ENCODE measurements around the gene SPACA1. TPM values are rescaled to one million over a fixed set of nuclear protein-coding genes. Genes with fewer than 3 reads are reported as not detected.

SPACA1 gene
- polyA plus RNA-seq, 1 donor from 2014 or later = not detected

DNA sequence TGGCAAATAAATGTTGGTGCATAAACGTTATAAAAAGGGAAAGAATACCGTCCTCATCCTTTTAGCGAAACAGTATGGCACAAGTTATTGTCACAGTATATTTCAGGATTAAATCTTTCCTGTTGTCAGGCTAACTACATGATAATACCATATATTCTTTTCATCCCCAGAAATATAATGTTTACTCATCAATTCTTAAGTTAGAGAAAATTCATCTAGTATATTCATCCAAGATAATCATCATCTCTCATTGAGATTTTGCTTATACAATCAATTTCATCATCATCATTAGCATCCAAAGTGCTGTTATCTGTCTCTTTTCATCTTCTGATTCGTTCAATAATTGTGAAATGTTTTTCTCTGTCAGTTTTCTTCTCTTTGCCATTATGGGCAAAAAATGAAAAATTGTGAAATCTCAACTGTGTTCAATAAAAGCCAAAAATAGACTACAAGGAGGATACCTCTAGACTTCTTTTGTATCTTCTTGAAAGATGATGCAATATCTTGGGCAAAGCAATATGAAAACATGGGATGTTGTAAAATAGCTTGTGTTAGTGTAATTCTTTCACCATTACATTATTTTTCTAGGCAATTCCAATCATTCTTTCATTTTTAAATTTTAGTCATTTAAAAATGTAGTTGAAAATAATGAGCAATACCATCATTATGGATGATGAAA, 2.6 kb downstream of the SPACA1 start:
- H3K4me3 Mint-ChIP-seq = no peak overlapping the region
- no peak overlapping the region for H3K27ac Mint-ChIP-seq
- H3K9me3 Mint-ChIP-seq = peaks cover 0 to 7% (median 0%) of the 10 kb centered on the region in 3 donors
- peaks cover 2% of the 10 kb centered on the region for H3K36me3 Mint-ChIP-seq
- no peaks in the 10 kb centered on the region for H3K27me3 Mint-ChIP-seq
- peaks cover 0 to 1% (median 0%) of the 10 kb centered on the region in 3 donors for H3K4me1 Mint-ChIP-seq

DNA sequence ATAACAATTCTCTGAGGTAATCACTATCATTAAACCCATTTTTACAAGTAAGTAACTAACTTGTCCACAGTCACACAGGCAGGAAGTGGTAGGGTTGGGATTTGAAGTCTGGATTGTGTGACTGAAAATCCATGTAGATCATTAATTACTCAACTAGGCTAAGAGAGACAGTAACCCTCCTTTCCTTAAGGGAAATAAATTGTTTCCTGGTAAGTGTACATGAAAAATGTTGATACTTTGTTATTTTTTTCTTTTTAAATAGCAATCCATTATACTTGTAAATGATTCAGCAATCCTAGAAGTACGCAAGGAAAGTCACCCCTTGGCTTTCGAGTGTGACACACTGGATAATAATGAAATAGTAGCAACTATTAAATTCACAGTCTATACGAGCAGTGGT, 11.6 kb downstream of the SPACA1 start:
- H3K4me1 Mint-ChIP-seq = peaks cover 0 to 2% (median 0%) of the 10 kb centered on the region in 3 donors

DNA sequence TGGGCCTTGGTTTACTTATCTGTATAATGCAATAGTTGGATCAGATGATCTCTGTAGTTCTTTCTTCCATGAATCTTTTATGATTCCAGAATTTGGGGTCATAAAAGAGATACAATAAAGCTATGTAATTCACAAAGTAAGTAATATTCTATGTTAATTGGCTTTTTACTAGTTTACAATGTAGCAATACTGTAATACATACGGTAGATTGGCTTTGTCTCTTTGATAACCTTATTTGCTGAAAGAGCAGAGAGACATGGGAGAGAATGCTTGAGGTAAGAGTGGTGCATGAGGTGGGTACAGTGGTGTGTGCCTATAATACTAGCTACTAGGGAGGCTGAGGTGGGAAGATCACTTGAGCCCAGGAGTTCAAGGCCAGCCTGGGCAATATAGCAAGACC, 14.7 kb downstream of the SPACA1 start:
- Mint-ChIP-seq H3K4me1 (peaks cover 0 to 2% (median 0%) of the 10 kb centered on the region in 3 donors), H3K36me3 (no peaks in the 10 kb centered on the region), H3K9me3 (no peaks in the 10 kb centered on the region), H3K27ac (no peak overlapping the region), H3K27me3 (no peaks in the 10 kb centered on the region), H3K4me3 (no peak overlapping the region)

More for the DNA sequence above, 11.6 kb downstream of the SPACA1 start:
- peaks cover 0 to 3% (median 2%) of the 10 kb centered on the region in 3 donors for H3K9me3 Mint-ChIP-seq
- H3K4me3 Mint-ChIP-seq = no peak overlapping the region
- H3K27me3 Mint-ChIP-seq = peaks cover 2% of the 10 kb centered on the region
- H3K36me3 Mint-ChIP-seq = peaks cover 2% of the 10 kb centered on the region
- H3K27ac Mint-ChIP-seq = no peak overlapping the region

DNA sequence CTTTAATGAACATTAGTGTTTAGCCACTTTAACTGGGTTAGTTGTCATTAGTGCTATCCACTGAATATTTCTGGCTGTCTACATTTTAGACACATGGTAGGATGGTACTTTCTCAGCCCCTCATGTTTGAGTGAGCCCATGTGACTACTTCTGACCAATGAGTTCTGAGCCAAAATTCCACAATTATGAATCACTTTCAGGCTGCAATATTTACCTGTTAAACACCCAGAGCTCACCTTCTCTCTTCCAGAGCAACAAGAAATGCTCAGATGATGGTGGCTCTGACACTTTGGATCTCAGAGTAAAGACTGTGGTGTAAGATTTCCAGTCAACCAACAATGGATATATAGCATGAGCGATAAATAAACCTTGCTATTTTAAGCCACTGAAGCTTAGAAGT, 24.8 kb downstream of the SPACA1 start:
- Mint-ChIP-seq H3K27me3 (no peaks in the 10 kb centered on the region), H3K4me3 (no peak overlapping the region), H3K4me1 (peaks cover 0 to 5% (median 0%) of the 10 kb centered on the region in 3 donors), H3K36me3 (peaks cover 4% of the 10 kb centered on the region), H3K9me3 (peaks cover 4 to 6% (median 6%) of the 10 kb centered on the region in 3 donors), H3K27ac (no peak overlapping the region)

DNA sequence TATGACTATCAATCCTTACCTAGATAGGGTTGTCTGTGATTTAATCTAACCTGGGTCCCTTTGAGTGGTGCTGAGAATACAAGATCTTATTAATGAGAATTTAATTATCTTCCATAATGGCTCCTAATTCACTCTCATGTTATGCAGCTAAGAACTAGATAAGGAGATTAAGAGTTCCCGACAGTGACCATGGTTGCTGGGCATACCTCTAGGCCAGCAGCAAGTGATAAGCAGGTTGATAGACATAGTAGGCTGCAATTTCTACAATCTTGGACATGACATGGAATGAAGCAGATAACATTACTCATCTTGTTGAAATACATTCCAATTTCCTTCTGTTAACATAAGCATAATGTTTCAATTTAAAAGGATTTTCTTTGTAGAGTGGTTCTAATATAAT, 27.1 kb downstream of the SPACA1 start:
- Mint-ChIP-seq H3K27ac (no peak overlapping the region), H3K4me1 (peaks cover 0 to 3% (median 0%) of the 10 kb centered on the region in 3 donors), H3K36me3 (peaks cover 4% of the 10 kb centered on the region), H3K4me3 (no peak overlapping the region), H3K27me3 (no peaks in the 10 kb centered on the region), H3K9me3 (peaks cover 2 to 4% (median 2%) of the 10 kb centered on the region in 3 donors)

DNA sequence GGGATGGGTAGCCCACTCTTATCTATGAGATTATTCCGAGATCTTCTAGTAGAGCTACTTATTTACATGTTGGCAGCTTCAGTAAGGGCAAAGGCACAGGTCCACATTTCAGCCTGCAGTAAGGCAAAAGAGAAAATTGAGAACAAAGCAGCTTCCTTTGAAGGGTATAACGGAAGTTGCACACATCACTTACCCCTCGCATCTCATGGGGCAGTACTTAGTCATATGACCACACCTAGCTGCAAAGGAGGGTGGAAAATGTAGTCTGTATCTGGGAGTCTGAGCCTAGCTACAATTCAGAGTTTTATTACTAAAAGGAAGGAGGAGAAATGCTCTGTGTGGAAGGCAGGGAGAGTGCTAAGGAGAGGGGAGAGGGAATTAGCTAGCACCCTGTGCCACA, 29.7 kb downstream of the SPACA1 start:
- Mint-ChIP-seq H3K4me1 (peaks cover 0 to 3% (median 0%) of the 10 kb centered on the region in 3 donors), H3K27me3 (no peaks in the 10 kb centered on the region), H3K4me3 (peak overlapping the region in 1 of 4 donors; percentile 7), H3K36me3 (peaks cover 5% of the 10 kb centered on the region), H3K27ac (no peak overlapping the region), H3K9me3 (no peaks in the 10 kb centered on the region)

DNA sequence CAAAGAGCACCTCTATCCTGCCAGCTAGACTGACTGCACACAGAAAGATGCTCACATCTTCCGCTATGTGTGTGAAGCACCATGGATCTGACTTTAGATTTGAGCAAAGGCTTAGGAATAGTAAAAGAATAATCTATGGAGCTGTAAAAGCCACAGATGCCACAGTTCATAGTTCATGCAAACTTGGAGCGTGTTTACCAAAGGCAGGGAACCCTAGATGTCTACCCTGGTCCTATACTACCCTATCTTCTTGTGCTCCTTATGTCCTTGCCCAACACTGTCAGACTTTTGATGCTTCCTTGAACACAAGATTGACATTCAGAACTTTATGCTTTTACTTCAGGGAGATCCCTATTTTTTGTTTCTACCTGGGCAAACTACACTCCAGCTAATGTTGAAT, 39.2 kb downstream of the SPACA1 start:
- H3K27ac Mint-ChIP-seq = no peak overlapping the region
- peaks cover 1% of the 10 kb centered on the region for H3K27me3 Mint-ChIP-seq
- peaks cover 2 to 15% (median 4%) of the 10 kb centered on the region in 3 donors for H3K9me3 Mint-ChIP-seq
- H3K4me1 Mint-ChIP-seq = no peaks in the 10 kb centered on the region
- H3K4me3 Mint-ChIP-seq = no peak overlapping the region
- peaks cover 6% of the 10 kb centered on the region for H3K36me3 Mint-ChIP-seq

DNA sequence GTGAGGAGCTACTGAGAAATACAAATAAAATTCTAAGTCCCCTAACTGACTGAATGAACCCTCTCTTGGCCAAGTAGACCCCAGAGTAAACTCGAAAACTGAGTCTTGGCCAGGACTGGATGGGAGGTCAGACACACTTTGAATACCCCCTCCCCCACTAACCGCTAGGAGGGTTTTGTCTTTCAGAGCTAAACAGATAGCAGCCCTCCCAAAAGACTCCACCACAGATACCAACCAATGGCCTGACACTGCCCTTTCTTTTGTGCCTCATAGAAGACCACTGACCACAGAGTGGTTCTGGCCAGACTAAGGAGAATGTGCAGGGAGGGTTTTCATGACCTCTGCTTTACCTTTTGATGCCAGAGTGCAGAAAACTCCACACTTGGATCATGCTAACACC, 42.1 kb downstream of the SPACA1 start:
- no peaks in the 10 kb centered on the region for H3K9me3 Mint-ChIP-seq
- H3K27me3 Mint-ChIP-seq = peaks cover 1% of the 10 kb centered on the region
- no peak overlapping the region for H3K27ac Mint-ChIP-seq
- no peaks in the 10 kb centered on the region for H3K4me1 Mint-ChIP-seq
- H3K4me3 Mint-ChIP-seq = no peak overlapping the region
- peaks cover 2% of the 10 kb centered on the region for H3K36me3 Mint-ChIP-seq

DNA sequence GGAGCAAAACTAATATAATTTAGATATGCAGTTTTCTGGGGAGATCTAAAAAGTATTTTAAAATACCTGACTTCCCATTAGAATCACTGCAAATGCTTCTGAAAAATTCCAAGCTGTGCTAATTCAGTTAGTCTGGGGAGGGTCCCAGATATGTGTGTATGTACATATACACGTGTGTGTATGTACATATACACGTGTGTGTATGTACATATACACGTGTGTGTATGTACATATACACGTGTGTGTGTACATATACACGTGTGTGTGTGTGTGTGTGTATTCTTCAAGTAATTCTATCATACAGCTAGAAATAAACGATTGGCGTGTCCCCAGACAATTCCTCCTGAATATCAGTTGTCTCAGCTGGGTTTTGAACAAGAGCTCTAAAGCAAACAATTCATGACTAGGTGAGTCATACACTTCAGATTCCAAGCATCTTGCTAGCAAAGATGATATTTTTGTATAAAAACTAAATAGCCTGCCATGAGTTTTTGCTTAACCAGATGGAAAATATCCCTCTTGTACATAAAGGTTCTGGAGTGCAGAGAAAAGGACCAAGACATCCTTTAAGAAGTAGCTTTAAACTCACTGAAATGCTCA, 58.2 kb downstream of the SPACA1 start:
- H3K9me3 Mint-ChIP-seq = no peaks in the 10 kb centered on the region
- peaks cover 0 to 2% (median 0%) of the 10 kb centered on the region in 3 donors for H3K4me1 Mint-ChIP-seq
- no peak overlapping the region for H3K27ac Mint-ChIP-seq
- no peak overlapping the region for H3K4me3 Mint-ChIP-seq
- H3K36me3 Mint-ChIP-seq = no peaks in the 10 kb centered on the region
- H3K27me3 Mint-ChIP-seq = no peaks in the 10 kb centered on the region

DNA sequence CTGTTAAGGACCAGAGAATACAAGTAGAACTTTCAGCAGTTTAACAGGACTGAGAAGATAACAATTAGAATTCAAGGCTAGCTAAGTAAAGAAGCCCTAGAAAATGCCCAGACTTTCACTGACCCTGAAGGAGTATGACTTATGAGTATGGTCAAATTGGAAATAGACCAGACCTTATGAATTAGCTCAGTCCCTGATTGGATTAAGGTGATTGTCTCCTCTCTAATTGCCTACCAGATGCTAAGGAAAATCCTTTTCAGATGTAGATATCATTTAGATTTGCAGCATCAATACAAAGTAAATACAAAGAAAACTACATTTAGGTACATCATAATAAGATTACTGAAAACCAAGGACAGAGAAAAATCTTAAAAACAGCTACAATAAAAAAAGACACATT, 59.6 kb downstream of the SPACA1 start:
- Mint-ChIP-seq H3K4me1 (peaks cover 0 to 2% (median 0%) of the 10 kb centered on the region in 3 donors), H3K4me3 (no peak overlapping the region), H3K27me3 (no peaks in the 10 kb centered on the region), H3K27ac (peak overlapping the region in 1 of 3 donors; percentile 67), H3K36me3 (no peaks in the 10 kb centered on the region), H3K9me3 (no peaks in the 10 kb centered on the region)

DNA sequence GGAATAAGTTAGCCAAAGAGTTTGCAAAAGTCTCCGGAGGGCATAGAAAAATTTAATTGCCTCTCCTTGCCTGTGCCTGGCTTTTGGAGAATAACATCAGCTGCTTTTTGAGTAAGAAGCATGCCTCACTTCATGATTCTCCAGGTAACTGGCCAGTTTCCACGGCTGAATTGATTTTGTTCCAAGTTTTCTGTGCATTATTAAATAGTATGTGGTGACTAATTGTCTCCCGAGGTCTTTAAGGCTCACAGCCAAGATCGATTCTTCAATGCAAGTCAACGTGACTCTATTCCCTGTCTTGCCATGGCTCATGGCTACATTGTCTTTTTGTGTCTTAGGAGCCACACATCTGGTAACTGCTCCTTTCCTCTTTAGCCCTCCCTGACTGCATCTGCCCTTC, 64.3 kb downstream of the SPACA1 start:
- Mint-ChIP-seq H3K4me3 (no peak overlapping the region), H3K27me3 (peaks cover 3% of the 10 kb centered on the region), H3K36me3 (peaks cover 4% of the 10 kb centered on the region), H3K27ac (no peak overlapping the region), H3K4me1 (peaks cover 15 to 18% (median 17%) of the 10 kb centered on the region in 3 donors), H3K9me3 (no peaks in the 10 kb centered on the region)

DNA sequence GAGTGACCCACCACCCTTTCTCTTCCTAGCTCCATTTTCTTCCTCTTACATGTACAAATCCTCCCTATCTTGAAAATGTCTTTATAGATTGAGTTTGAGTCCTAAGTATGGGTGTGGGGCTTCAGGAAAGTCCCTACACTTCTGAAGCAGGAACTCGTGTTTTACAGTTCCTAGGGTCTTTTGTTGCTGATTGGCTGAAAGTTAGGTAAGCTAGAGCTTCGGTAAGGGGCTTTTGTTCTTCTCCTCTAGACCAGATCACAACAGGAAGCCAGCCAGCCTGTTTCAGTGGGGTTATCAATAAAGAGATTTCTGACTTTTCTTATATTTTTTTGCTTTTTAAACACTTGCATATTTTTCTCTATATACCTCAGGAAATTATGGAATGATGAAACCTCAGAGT, 67.2 kb downstream of the SPACA1 start:
- peak overlapping the region in 2 of 3 donors; percentile 85 to 86 for H3K27ac Mint-ChIP-seq
- H3K4me3 Mint-ChIP-seq = peak overlapping the region in 1 of 4 donors; percentile 0
- H3K4me1 Mint-ChIP-seq = peaks cover 15 to 18% (median 17%) of the 10 kb centered on the region in 3 donors
- peaks cover 3% of the 10 kb centered on the region for H3K27me3 Mint-ChIP-seq
- H3K36me3 Mint-ChIP-seq = peaks cover 4% of the 10 kb centered on the region
- H3K9me3 Mint-ChIP-seq = no peaks in the 10 kb centered on the region

DNA sequence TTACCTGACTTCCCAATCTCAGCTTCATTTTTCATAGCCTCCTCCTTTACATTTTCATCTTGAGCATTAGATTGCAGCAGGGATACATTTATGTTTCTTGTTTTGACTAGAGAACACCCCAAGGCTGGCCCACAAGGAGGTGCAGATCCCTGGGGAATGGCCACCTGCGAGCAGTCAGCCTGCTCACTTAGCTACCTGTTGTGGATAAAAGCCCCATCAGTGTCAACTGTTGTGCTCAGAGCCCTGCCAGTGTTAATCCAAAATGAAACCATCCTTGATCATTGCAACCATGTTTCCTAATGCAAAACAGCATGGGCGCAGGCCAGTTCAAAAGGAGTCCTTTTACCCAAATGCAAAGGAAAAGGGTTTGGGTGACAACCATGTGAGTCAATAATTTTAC, 67.7 kb downstream of the SPACA1 start:
- H3K4me1 Mint-ChIP-seq = peaks cover 15 to 18% (median 17%) of the 10 kb centered on the region in 3 donors
- peaks cover 3% of the 10 kb centered on the region for H3K27me3 Mint-ChIP-seq
- H3K4me3 Mint-ChIP-seq = peak overlapping the region in 1 of 4 donors; percentile 0
- H3K36me3 Mint-ChIP-seq = peaks cover 4% of the 10 kb centered on the region
- H3K9me3 Mint-ChIP-seq = peaks cover 0 to 2% (median 0%) of the 10 kb centered on the region in 3 donors
- peak overlapping the region in 2 of 3 donors; percentile 85 to 86 for H3K27ac Mint-ChIP-seq

DNA sequence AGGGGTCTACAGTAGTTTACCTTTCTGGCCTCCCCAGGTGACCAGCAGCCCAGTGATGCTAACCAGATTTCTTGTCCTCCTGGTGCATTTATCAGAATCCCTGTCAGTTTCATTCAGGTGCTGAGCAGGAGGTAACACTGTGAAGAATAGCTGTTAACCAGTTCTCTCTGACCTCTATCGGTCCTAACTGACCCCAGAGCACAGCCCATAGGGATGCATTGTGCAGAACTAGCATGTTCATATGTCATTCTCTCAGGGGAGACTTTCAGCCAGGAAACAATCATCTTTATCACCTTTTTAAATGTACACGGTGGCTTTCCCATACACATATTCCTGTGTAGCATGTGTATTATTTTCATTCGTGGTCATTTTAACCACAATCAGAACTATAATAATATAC, 68.6 kb downstream of the SPACA1 start:
- no peak overlapping the region for H3K4me3 Mint-ChIP-seq
- peaks cover 4% of the 10 kb centered on the region for H3K36me3 Mint-ChIP-seq
- H3K27me3 Mint-ChIP-seq = peaks cover 3% of the 10 kb centered on the region
- peaks cover 0 to 2% (median 0%) of the 10 kb centered on the region in 3 donors for H3K9me3 Mint-ChIP-seq
- peaks cover 15 to 18% (median 17%) of the 10 kb centered on the region in 3 donors for H3K4me1 Mint-ChIP-seq
- no peak overlapping the region for H3K27ac Mint-ChIP-seq

Data from IgD-negative memory B cell (primary cell).